Measurements from ENCODE around the gene ADD2. TPM values are rescaled to one million over a fixed set of nuclear protein-coding genes. Genes with fewer than 3 reads are reported as not detected.

ADD2 gene
- total RNA-seq, 2 donors from 2014 or later, result 2.3 to 7.6 TPM

DNA sequence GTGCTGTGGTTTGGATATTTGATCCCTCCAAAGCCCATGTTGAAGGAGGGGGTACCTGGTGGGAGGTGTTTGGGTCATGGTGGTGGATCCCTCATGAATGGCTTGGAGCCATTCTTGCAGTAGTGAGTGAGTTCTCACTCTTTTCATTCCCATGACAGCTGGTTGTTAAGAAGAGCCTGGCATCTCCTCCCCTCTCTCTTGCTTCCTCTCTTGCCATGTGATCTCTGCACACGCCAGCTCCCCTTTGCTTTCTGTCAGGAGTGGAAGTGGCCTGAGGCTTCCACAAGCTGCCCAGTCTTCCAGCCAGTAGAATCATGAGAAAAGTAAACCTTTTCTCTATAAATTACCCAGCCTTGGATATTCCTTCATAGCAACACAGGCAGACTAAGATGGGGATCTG, 8.6 kb downstream of the ADD2 start:
- DNase-seq, result no peak
- no peak overlapping the region for H3K4me3 ChIP-seq
- no peaks in the 10 kb centered on the region for H3K9me3 ChIP-seq
- TF ChIP-seq, protein P1, sequence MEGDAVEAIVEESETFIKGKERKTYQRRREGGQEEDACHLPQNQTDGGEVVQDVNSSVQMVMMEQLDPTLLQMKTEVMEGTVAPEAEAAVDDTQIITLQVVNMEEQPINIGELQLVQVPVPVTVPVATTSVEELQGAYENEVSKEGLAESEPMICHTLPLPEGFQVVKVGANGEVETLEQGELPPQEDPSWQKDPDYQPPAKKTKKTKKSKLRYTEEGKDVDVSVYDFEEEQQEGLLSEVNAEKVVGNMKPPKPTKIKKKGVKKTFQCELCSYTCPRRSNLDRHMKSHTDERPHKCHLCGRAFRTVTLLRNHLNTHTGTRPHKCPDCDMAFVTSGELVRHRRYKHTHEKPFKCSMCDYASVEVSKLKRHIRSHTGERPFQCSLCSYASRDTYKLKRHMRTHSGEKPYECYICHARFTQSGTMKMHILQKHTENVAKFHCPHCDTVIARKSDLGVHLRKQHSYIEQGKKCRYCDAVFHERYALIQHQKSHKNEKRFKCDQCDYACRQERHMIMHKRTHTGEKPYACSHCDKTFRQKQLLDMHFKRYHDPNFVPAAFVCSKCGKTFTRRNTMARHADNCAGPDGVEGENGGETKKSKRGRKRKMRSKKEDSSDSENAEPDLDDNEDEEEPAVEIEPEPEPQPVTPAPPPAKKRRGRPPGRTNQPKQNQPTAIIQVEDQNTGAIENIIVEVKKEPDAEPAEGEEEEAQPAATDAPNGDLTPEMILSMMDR (IDR thresholded peaks at IDR 0.05), result no peak
- no peak for TF ChIP-seq POLR2A (IDR thresholded peaks at IDR 0.05)
- WGBS, 2 donors, result 87% methylated on average over 1 of the region's 1 CpG
- H3K36me3 ChIP-seq (replicated peaks in 1 of 2; ENCODE audit: insufficient read depth in 1 of 2, low read depth in 2 of 2), result no peaks in the 10 kb centered on the region
- no peak for ATAC-seq
- H3K27ac ChIP-seq, result no peak overlapping the region
- no peaks in the 10 kb centered on the region for H3K4me1 ChIP-seq
- intact Hi-C loops (cut with DNase I), result no loop called here
- no peaks in the 10 kb centered on the region for H3K27me3 ChIP-seq

DNA sequence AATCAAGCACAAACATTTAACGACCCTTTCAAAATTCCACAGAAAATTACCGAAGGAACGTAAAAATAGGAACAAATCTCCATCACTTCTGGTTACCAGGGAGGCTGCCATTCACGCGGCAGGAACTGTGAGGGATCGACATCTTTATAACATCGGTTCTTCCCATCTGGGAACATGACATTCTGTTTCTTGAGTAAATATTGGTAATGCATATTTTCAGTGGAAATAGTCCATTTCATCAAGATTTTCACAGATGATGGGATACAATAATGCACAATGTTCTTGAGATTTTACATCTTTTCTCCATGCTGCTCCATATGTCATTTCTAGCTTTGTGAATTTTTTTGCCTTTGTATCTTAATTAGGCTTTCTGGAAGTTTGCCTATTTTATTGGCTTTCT, 10.0 kb downstream of the ADD2 start:
- intact Hi-C loops (cut with DNase I), result no loop called here
- Histone ChIP-seq H3K27ac (no peak overlapping the region), H3K4me3 (no peak overlapping the region), H3K4me1 (no peaks in the 10 kb centered on the region), H3K9me3 (no peaks in the 10 kb centered on the region), H3K36me3 (replicated peaks in 1 of 2; ENCODE audit: insufficient read depth in 1 of 2, low read depth in 2 of 2) (no peaks in the 10 kb centered on the region), H3K27me3 (no peaks in the 10 kb centered on the region)
- TF ChIP-seq, protein P1 (IDR thresholded peaks at IDR 0.05), result no peak
- no peak for TF ChIP-seq POLR2A (IDR thresholded peaks at IDR 0.05)
- 74 to 82% methylated on average over 7 of the region's 7 CpGs for WGBS, 2 donors
- ATAC-seq (no peak), DNase-seq (no peak)

DNA sequence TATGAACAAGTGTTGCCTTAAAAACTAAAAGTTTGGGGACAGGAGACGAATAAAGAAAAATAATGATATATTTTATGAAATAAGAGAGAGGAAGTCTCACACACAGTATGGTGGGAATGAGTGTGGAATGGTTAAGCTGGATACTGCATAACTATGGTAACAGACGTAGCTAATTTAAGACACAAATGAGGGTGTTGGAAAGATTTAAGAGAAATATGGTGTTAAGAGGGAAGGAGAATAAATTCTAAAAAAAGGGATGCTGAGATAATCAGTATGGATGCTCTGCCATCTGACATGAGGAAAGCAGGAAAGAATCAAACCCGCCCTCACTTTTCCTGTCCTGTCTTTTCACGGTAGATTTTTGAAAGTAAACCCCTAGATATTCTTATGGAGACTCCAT, 10.6 kb downstream of the ADD2 start:
- H3K27me3 ChIP-seq, result no peaks in the 10 kb centered on the region
- DNase-seq, result no peak
- H3K27ac ChIP-seq, result no peak overlapping the region
- no peak overlapping the region for H3K4me3 ChIP-seq
- no peak for ATAC-seq
- intact Hi-C loops (cut with DNase I), result no loop called here
- H3K4me1 ChIP-seq, result no peaks in the 10 kb centered on the region
- H3K9me3 ChIP-seq, result no peaks in the 10 kb centered on the region
- TF ChIP-seq POLR2A (IDR thresholded peaks at IDR 0.05), result no peak
- TF ChIP-seq, protein P1 (IDR thresholded peaks at IDR 0.05), result no peak
- 78 to 80% methylated on average over 4 of the region's 4 CpGs for WGBS, 2 donors
- no peaks in the 10 kb centered on the region for H3K36me3 ChIP-seq (replicated peaks in 1 of 2; ENCODE audit: insufficient read depth in 1 of 2, low read depth in 2 of 2)

DNA sequence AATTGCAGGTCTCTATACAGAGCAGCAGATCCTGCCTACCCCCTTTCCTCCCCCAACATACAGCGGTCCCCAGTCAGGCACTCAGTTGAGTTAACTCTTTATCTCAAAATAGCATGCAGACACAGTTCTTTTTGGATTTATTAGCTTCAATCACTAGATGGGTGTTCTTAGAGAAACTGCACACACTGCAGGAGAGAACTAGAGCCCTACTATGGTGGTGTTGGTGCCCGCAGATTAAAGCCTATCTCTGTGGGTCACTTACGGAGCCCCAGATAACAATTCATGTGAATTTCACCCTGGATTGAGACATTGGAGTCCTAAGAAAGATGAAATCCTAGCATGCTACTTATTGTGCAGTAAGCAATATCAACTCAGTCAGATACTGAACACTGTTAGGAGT, 11.9 kb downstream of the ADD2 start:
- 80 to 96% methylated on average over 3 of the region's 3 CpGs for WGBS, 2 donors
- TF ChIP-seq POLR2A (IDR thresholded peaks at IDR 0.05), result no peak
- TF ChIP-seq, protein P1 (IDR thresholded peaks at IDR 0.05), result no peak
- H3K36me3 ChIP-seq (replicated peaks in 1 of 2; ENCODE audit: insufficient read depth in 1 of 2, low read depth in 2 of 2), result no peaks in the 10 kb centered on the region
- no peak overlapping the region for H3K27ac ChIP-seq
- no peak overlapping the region for H3K4me3 ChIP-seq
- DNase-seq (no peak), ATAC-seq (no peak)
- no peaks in the 10 kb centered on the region for H3K4me1 ChIP-seq
- intact Hi-C loops (cut with DNase I), result no loop called here
- H3K9me3 ChIP-seq, result no peaks in the 10 kb centered on the region
- H3K27me3 ChIP-seq, result no peaks in the 10 kb centered on the region

DNA sequence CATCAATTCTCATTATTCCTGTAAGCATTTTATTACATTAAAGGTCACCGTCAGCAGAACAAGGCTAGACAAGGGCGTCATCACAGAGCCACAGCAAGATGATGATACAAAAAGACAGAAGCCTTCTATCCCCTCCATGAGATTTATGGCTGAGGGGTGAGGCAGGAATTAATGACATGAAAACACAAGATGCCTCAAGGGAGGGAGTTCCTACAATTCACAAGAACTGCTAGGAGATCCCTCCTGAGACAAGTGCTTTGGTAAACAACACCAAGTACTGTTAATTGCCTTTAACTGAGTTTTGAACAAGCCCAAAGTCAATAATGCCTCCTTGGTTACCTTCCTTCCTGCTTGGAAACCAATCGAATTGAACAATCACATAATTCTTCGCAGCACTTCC, 14.1 kb downstream of the ADD2 start:
- intact Hi-C loops (cut with DNase I), result no loop called here
- H3K36me3 ChIP-seq (replicated peaks in 1 of 2; ENCODE audit: insufficient read depth in 1 of 2, low read depth in 2 of 2), result no peaks in the 10 kb centered on the region
- no peak for TF ChIP-seq POLR2A (IDR thresholded peaks at IDR 0.05)
- TF ChIP-seq, protein P1 (IDR thresholded peaks at IDR 0.05), result no peak
- H3K27me3 ChIP-seq, result no peaks in the 10 kb centered on the region
- H3K27ac ChIP-seq, result no peak overlapping the region
- ATAC-seq, result no peak
- H3K4me1 ChIP-seq, result no peaks in the 10 kb centered on the region
- no peak overlapping the region for H3K4me3 ChIP-seq
- WGBS, 2 donors, result 66 to 80% methylated on average over 4 of the region's 4 CpGs
- H3K9me3 ChIP-seq, result no peaks in the 10 kb centered on the region
- no peak for DNase-seq
